Lung (tissue), 12 donors: ENCODE data around the gene PHF2. TPM values are rescaled to one million over a fixed set of nuclear protein-coding genes. Genes with fewer than 3 reads are reported as not detected.

Experiments
- ATAC-seq: fragments of 200-7000 bp; cut with Tn5 transposase; one replicate; pipeline ENCODE4 v1.9.1; 2020; ENCODE audit warnings: moderate number of reproducible peaks; ENCODE audit not compliant: insufficient read depth, low FRiP score
- DNase-seq, 3 donors: peaks; one replicate each; pipeline ENCODE4 v3.0.0-alpha.2; 2013 to 2017
- H3K27ac ChIP-seq, 2 donors: one replicate each; pipeline ENCODE4 v1.5.1; 2013; ENCODE audit warnings: mild to moderate bottlenecking in 2 of 2, moderate library complexity in 2 of 2, control low read depth in 1 of 2, inconsistent platforms in 1 of 2, low read depth in 1 of 2, low read length in 1 of 2
- H3K27me3 ChIP-seq, 3 donors: one replicate each; pipeline ENCODE4 v1.5.1; 2013; ENCODE audit warnings: low read length in 2 of 3; ENCODE audit not compliant: control insufficient read depth in 3 of 3, insufficient read depth in 3 of 3
- H3K36me3 ChIP-seq, 4 donors: one replicate each; pipeline ENCODE4 v1.5.1; 2013; ENCODE audit warnings: low read length in 4 of 4, mild to moderate bottlenecking in 1 of 4, moderate library complexity in 1 of 4; ENCODE audit not compliant: control insufficient read depth in 4 of 4, insufficient read depth in 4 of 4
- H3K4me1 ChIP-seq, 5 donors: one replicate each; pipeline ENCODE4 v1.5.1; 2013; ENCODE audit warnings: low read length in 5 of 5, mild to moderate bottlenecking in 2 of 5, moderate library complexity in 1 of 5; ENCODE audit not compliant: control insufficient read depth in 5 of 5, insufficient read depth in 5 of 5
- H3K4me3 ChIP-seq: one replicate; pipeline ENCODE4 v1.5.1; 2013; ENCODE audit warnings: mild to moderate bottlenecking, control low read depth, moderate library complexity
- H3K9ac ChIP-seq, 2 donors: one replicate each; pipeline ENCODE4 v1.5.1; 2013; ENCODE audit warnings: low read length in 2 of 2, control low read depth in 1 of 2; ENCODE audit not compliant: insufficient read depth in 1 of 2
- H3K9me3 ChIP-seq, 4 donors: one replicate each; pipeline ENCODE4 v1.5.1; 2013; ENCODE audit warnings: low read length in 3 of 4, mild to moderate bottlenecking in 1 of 4, moderate library complexity in 1 of 4; ENCODE audit not compliant: control insufficient read depth in 4 of 4, insufficient read depth in 3 of 4
- CTCF ChIP-seq: IDR thresholded peaks from 2 replicates; pipeline ENCODE4 v1.5.1; 2012; ENCODE audit warnings: mild to moderate bottlenecking; ENCODE audit errors: control extremely low read depth, extremely low read depth
- WGBS, 2 donors: extraction: QIAGEN DNeasy Blood & Tissue Kit; methylation state at CpG; one replicate each; pipeline ENCODE4 v1.1.7; 2013; 5-methylcytosine and 5-hydroxymethylcytosine counted together
- polyA plus RNA-seq, 2 donors: library from polyadenylated mRNA; stranded (reverse); fragments of 200-250 nt; gene quantifications; one replicate each; pipeline ENCODE4 v1.2.1, GENCODE V29; 2013
- total RNA-seq, 2 donors: library from RNA; depleted of rRNA in 1 of 2; stranded (reverse); fragments of >200 nt in 1 of 2; gene quantifications; one replicate each; pipeline ENCODE4 v1.2.1, GENCODE V29; 2014 to 2021
- donor health status: control.
- donor health status: control.
- donor health status: Bipolar disorder and iron deficiency.
- donor health status: healthy.
- donor health status: DM: yes; HTN: yes; CAD: no.

Gene PHF2
- total and polyA plus RNA-seq, 4 donors: 20.1 to 33.6 (median 30.2) TPM

GRCh38 chr9:93546356-93546755, 30.0 kb upstream of the PHF2 start:
- peaks cover 7 to 27% (median 20%) of the 10 kb centered on the region in 4 donors for H3K36me3 ChIP-seq
- DNase-seq: no peak
- 95 to 97% methylated on average over 11 of the region's 11 CpGs for WGBS, 2 donors

GRCh38 chr9:93549611-93550010, 26.8 kb upstream of the PHF2 start:
- Histone ChIP-seq H3K4me3 (no peak overlapping the region), H3K36me3 (peaks cover 8 to 26% (median 20%) of the 10 kb centered on the region in 4 donors), H3K27me3 (no peaks in the 10 kb centered on the region), H3K9ac (no peak overlapping the region), H3K9me3 (no peaks in the 10 kb centered on the region), H3K4me1 (peaks cover 0 to 9% (median 4%) of the 10 kb centered on the region in 5 donors), H3K27ac (no peak overlapping the region)
- WGBS, 2 donors: 71 to 85% methylated on average over 5 of the region's 5 CpGs
- DNase-seq (no peak), ATAC-seq (no peak)
- TF ChIP-seq CTCF: no peak

More at GRCh38 chr9:93546356-93546755, 30.0 kb upstream of the PHF2 start:
- no peaks in the 10 kb centered on the region for H3K9me3 ChIP-seq
- H3K4me1 ChIP-seq: peaks cover 0 to 9% (median 0%) of the 10 kb centered on the region in 5 donors
- no peak for ATAC-seq
- no peaks in the 10 kb centered on the region for H3K27me3 ChIP-seq
- H3K27ac ChIP-seq: no peak overlapping the region
- H3K4me3 ChIP-seq: no peak overlapping the region
- no peak overlapping the region for H3K9ac ChIP-seq
- no peak for TF ChIP-seq CTCF

- no peak for TF ChIP-seq CTCF
- peaks cover 12 to 39% (median 16%) of the 10 kb centered on the region in 4 donors for H3K36me3 ChIP-seq
- WGBS, 2 donors: 89 to 95% methylated on average over 1 of the region's 1 CpG
Observed at GRCh38 chr9:93552923-93553322, 23.5 kb upstream of the PHF2 start.

GRCh38 chr9:93555370-93555769, 21.0 kb upstream of the PHF2 start:
- 85 to 93% methylated on average over 4 of the region's 4 CpGs for WGBS, 2 donors
- H3K36me3 ChIP-seq: peaks cover 29 to 57% (median 30%) of the 10 kb centered on the region in 4 donors
- peaks cover 0 to 6% (median 0%) of the 10 kb centered on the region in 5 donors for H3K4me1 ChIP-seq
- ATAC-seq: no peak
- TF ChIP-seq CTCF: no peak
- H3K27me3 ChIP-seq: no peaks in the 10 kb centered on the region
- H3K27ac ChIP-seq: no peak overlapping the region
- DNase-seq: no peak
- H3K9me3 ChIP-seq: no peaks in the 10 kb centered on the region
- H3K9ac ChIP-seq: no peak overlapping the region
- no peak overlapping the region for H3K4me3 ChIP-seq

More at GRCh38 chr9:93552923-93553322, 23.5 kb upstream of the PHF2 start:
- no peak overlapping the region for H3K9ac ChIP-seq
- no peak overlapping the region for H3K4me3 ChIP-seq
- no peaks in the 10 kb centered on the region for H3K9me3 ChIP-seq
- ATAC-seq (no peak), DNase-seq (no peak)
- peaks cover 0 to 9% (median 2%) of the 10 kb centered on the region in 5 donors for H3K4me1 ChIP-seq
- H3K27me3 ChIP-seq: no peaks in the 10 kb centered on the region
- H3K27ac ChIP-seq: no peak overlapping the region
